Right renal cortex interstitium (tissue), 3 donors: ENCODE data around the gene MTARC1. TPM values are rescaled to one million over a fixed set of nuclear protein-coding genes. Genes with fewer than 3 reads are reported as not detected.

Experiments used
- DNase-seq, 3 donors: peaks; one replicate each; pipeline ENCODE4 v3.0.0-alpha.2; 2013; ENCODE audit warnings: low read depth in 3 of 3, low spot score in 2 of 3
- polyA plus RNA-seq, 3 donors: library from polyadenylated mRNA; unstranded; fragments of 120-200 nt; gene quantifications; one replicate each; pipeline ENCODE4 v1.2.1, GENCODE V29; 2013; ENCODE audit not compliant: insufficient read length in 3 of 3

MTARC1 gene
- polyA plus RNA-seq, 3 donors: 19.2 to 22.3 (median 20.8) TPM

DNA sequence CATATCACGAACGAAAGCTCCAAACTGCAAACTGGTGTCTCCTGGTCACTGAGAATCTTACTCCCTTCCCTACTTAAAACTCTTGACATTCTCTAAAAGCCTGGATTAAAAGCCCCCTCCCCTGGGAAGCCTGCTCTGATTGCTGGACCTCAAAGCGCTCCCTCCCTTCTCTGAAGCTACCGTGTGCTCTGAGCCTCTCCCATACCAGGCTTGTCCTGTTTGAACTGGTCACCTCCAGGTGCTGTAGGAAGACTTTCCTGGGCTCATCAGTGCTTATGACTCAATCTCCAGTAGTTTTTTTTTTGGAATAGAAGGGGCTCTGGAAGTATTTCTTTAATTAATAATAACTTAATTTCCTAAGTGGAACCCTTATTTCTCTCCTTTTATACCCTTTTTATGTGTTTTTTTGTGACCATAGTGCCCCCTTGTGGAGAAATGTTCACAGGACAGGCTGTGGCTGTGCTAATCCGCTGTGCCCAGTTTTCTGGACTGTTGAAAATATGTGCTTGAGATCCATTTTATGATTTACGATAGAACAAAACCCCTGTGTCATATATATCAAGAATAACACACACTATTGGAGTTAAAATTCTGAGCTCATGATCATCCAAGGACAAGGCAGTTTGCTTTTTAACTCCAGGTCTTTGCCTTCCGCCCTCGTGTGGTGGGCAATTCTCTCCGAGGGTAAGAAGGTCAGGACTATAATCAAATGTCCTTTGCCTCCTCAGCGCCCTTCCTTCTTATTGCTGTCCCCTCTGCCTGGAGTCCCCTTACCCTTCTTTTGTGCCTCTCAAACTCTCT, 16.9 kb downstream of the MTARC1 start:
- no peak for DNase-seq

DNA sequence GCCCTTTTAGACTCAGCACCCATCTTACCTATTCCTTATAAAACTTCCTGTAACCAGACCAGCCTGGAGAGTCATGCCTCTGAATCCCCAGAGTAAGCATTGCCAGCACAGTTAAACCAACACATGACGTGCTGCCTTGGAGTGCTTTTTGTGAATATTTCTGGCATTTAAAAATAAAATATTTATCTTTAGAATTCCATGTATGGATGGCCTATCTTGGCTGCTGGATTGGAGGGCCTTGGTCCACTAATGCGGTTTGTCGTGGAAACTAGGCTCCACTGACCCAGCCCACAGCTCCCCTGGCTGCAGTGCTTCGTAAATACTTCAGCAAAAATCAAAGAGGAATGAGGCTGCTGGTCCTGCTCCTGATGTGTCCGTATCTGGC, 17.5 kb downstream of the MTARC1 start:
- DNase-seq: no peak

DNA sequence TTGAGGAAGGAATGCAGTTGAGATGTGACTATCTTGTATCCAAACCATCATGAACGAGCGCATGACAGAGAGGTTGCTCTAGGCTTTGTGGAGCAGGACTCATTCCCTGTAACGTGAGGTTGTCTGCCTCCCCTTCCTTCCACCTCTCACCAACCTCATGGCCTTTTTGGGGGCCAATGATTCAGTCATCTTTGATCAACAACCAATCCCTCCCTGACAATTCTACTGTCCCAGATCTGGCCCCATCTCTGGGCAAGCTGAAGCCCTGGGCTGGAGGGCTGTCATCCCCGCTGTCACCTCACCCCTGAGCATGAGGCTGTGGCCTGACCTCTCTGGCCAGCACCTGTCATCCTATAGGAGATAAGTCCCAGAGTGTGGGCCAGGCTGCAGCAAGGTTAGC, 19.7 kb downstream of the MTARC1 start:
- DNase-seq: no peak

DNA sequence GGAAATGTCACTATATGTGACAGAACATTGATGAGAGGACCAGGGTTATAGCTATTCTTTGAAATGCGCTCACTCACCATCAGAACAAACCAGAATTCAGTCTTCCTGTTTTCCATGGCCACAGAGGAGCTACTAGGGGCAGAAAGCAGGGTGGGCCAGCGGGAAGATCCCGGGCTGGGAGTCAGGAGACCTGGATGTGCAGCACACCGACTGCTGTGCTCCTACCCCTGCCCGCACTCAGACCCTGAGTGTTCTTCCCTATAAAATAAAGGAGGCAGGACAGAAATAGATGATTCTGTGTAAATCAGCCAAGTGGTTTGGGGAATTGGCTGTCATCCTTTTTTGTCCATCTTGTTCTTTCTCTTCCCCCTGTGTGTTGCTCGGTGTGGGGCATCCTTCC, 21.0 kb downstream of the MTARC1 start:
- DNase-seq: no peak

DNA sequence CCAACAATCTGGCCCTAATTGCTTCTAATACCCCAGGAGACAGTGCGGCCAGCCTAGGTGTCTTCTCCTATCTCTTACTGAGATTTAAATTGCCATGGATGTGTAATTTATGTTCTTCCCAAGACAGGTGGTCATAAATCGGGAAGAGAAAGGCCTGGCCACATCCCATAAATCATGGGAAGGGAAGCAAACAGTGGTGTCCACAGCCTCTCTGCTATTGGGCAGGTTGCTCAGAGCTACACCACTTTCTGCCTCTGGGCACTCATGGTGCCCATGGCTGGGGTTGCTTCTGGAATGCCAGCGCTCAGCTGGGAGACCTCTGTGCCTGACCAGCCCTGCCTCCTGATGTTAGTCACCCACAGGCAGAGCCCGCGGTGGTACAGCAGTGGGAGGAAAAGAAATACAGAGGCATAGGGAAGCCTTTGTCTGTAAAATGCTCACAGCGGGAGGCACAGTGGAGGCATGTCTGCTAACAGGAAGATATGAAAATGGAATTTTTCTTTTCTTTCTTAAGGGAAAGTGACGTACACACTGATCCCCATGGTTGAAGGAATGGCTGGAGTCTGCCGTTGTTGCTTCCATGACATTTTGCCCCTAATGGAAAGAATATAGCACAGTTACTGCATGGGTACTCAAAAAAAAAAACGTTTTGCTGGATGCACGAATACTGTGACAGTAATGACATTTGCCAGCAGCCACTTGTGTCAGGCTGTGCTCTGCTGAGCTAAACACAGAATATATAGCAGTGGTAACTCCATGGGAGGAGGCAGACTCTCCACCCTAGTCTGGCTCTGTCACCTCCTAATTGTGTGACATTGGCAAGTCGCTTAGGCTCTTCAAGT, 21.9 kb downstream of the MTARC1 start:
- DNase-seq: peak in 1 of 3 donors; percentile 53

DNA sequence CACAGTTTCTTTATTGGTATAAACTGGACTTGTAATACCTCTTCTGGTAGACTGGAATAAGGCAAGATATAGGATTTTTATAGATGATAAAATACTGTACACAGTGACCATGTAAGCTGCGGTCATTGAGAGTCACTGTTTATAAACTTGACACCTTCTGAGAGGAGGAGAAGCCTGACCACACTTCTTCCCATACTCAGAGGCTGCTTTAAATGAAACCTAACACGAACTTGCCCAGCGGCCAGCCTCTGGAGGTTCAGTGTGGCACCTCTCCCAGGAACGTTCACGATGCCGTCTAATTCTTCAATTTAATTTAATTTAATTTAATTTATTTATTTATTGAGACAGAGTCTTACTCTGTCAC, 22.5 kb downstream of the MTARC1 start:
- no peak for DNase-seq

DNA sequence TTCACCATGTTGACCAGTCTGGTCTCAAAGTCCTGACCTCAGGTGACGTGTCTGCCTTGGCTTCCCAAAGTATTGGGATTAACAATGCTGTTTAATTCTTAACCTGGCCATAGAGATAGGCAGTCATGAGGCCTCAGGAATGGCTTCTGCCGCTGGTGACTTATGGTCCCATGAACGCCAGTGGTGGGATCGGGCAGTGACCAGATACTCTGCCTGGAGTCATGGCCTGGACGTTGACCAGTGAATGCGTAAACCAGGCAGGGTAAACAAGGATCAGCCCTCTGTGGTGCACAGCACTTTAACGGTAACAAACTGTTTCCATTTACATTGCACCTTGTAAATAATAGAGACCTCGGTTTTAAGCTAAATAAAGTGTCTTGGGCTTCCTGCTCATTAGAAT, 23.0 kb downstream of the MTARC1 start:
- DNase-seq: no peak

DNA sequence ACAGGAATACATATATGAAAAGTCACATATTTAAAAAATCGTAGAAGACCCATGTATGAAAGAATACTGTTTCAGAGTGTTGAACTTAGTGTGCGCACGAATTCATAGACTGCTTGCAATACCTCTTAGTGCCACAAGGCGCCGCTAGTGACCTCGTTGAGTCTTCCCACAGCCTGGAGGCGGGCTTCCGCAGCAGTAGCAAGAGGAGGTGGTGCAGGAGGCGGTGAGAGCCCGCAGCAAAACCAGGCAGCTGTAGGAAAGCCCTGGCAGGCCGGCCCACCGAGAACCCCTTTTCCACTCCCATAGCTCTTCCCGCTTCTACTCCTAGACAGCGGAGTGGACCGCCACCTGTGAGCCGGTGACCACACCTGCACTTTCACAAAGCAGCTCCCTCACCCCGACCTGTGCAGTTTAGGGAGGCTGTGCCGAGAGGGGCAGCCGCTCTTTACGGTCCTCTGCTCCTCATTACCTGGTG, 23.5 kb downstream of the MTARC1 start:
- peak in 1 of 3 donors; percentile 63 for DNase-seq

DNA sequence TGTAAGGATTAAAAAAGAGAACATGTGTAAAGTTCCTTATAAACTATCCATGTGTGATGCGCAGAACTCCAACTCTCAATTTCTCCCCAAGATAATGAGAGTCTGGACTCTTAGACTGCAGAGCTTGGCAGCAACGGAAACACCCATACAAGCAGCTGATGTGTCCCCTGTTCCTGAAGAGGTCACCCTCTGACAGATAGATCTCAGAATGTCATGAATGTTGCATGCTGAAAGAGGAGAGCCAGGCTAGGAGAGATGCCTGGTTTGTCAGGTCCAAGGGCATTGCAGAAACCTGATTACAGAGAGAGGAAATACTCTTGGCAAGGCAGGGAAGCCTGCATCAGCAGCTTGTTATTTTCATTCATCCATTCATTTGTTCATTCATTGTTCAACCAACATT, 24.2 kb downstream of the MTARC1 start:
- no peak for DNase-seq

DNA sequence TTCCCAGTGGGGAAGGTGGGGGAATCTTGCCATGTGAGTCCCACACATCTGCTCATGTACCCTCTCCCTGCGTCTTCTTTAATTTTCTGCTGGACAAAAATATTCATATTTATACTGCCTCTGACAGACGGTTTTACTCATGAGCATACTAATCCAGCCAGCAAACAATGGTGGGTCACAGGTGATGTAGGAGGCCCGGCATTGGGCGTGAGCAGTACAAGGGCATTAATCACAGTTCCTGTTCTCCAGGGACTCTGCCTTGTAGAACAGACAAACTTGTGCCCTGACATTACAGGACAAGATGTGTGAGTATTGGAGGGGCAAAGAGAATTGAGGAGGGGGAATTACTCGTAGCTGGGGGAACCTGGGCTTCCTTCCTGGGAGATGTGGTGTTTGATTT, 25.0 kb downstream of the MTARC1 start:
- DNase-seq: no peak

DNA sequence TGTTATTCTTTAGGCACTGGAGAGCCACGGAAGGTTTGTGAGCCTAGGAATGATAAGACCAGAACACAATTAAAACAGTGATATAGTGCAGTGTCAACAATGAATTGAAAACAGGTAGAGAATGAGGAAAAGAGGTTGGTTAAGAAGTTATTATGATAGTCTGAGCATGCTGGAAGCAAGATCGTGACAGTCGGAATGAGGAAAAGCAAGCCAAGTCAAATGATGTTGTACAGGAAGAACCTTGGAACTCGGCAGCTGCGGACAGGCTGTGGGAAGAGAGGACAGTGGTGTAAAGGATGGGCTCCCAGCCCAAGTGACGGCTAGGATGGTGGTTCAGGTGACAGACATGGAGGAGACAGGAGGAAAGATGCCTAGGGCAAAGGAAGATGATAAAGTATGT, 25.6 kb downstream of the MTARC1 start:
- DNase-seq: no peak

DNA sequence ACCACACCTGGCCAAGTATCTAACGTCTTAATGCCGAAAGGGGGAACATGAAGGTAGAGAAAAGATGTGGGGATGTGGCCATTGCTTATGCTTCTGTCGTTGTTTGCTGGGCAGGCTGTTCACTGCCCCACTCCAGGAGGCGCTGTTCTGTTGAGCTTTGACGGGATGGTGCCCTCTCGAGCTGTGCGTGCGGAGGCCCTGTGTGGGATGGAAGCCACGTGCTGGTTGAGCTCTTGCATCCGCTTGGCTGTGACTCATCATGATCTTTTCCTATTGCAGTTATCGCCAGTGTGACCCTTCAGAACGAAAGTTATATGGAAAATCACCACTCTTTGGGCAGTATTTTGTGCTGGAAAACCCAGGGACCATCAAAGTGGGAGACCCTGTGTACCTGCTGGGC, 26.3 kb downstream of the MTARC1 start:
- no peak for DNase-seq

DNA sequence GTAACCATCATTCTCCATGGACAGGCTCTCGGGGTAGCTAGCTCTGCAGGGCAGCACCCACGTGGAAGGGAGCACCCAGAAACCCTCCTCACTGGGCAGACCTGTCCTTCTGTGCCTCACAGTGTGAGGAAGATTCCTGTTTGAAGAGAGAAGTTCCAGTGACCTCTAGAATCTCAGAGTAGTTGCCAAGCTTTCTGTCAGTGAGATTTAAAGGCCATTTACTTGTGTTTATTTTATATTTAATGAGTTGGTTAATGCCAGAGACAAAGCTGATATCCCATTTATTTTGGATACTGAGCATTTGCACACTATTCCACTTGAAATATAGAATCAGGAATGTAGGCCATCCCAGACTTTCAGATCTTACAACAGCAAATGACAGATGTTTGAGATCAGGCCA, 28.7 kb downstream of the MTARC1 start:
- no peak for DNase-seq

DNA sequence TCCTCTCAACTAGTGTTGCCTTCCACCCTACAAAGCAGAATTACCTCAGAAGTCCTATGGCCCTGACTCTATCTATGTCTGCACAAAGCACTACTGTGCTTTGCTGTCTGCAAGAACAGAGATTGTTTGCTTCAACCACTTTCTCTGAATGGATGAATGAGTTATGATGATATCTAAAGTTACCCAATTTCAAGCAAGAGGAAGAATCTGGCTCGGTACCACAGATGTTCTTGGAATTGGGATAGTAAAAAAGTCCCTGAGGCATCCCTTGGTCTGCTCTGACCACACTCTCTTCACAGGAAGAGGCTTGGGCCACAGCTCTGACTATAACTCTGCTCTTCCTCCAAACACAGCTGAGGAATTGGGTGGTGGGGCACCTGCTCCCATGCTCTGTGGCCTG, 31.2 kb downstream of the MTARC1 start:
- no peak for DNase-seq

DNA sequence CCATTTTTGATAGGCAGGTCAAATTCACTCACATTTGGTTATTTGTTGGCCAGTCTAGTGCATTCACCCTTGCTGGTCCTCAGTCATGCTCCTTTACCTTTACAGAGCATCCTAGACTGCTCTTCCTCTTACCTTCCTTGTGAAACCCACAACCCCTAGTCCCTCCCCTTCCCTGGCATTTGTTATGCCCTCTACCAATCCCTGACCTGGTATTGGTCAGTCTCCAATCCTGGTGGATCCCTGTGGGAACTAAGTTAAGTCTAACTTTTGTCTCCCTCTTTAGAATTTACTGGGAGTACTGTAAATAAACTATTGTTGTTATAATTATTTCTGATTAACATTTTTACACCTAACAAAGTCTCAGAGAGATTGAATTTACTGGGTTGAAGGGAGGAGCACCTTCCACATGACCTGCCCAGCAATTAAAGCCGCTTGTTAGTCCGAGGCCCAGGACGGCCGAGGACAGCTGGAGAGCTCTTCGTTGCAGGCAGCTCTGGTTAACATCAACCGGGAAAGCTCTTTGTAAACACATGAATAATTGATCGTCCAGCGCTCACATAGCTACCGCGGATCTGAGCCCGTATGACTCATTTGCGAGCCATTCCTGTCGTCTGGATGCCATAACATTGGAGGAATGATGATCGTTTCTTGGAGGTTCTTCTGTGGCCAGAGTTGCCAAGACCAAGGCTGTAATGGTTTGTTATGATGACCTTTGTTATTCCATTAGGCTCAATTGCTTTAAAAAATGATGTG, 31.9 kb downstream of the MTARC1 start:
- DNase-seq: peak in 1 of 3 donors; percentile 29

DNA sequence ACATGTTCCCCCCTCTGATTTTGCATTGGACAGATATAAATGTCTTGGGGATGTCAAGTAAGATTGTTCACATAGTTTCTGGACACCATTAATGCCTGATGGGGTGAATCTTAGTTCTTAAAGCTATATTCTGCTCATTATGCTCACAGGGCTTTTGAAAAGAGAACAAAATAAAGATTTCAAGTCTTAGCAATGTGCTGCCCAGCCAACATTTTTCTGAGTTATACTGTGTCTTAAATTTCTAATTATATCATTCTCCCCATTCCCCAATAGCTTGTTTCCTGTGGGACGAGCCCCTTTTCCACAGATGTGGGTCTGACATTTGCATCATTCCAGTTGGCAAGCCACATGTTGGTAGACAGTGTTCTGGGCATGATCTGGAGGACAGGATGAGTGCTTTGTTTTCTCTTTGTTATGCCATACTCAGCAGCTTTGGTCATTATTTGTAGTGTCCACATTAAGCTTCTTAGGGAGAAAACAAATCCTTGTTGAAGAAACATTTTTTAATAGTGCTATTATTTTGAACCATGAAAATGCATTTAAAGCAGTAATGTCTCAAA, 32.8 kb downstream of the MTARC1 start:
- no peak for DNase-seq

DNA sequence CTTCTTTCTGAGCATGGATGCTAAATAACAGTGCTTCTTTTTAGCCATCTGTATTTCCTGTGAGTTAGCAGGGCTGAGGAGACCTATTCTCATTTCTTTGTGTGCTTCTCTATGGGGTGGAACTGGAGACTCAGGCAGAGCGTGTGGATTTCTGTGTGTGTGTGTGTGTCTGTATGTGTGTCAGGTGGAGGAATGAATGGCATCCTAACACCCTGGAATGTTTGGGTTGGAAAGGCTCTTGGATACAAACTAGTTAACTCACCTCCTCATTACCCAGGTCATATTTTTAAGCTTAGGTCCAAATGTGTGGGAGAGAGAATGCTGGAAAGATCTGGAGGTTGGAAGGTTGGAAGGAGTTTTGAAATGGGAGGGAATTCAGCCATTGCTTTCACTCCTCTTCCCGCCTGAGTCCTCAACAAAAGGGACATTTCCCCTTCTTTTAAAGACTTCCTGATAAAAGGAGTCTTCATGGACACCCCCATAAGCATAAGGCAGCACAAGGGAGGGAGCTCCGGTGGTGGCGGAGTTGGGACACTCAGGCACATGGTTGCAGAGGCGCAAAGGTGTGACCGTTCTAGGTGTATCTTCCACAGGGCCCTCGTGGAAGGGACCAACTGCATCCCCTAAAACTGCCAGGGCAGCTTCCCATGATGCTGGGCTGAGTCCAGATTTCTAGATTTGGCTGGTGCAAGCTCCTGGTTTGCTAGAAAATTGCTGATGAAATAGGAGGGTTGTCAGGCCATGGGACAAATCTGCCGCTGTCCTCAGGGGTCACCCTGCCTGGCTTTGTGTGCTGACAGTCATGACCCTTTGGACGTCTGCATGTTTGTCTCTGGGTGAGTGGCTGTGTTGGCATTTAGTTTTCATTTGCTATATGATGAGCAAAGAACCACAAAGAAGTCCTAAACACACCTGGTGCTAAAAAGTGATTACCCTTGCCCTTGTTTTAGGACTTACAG, 37.6 kb downstream of the MTARC1 start:
- no peak for DNase-seq

DNA sequence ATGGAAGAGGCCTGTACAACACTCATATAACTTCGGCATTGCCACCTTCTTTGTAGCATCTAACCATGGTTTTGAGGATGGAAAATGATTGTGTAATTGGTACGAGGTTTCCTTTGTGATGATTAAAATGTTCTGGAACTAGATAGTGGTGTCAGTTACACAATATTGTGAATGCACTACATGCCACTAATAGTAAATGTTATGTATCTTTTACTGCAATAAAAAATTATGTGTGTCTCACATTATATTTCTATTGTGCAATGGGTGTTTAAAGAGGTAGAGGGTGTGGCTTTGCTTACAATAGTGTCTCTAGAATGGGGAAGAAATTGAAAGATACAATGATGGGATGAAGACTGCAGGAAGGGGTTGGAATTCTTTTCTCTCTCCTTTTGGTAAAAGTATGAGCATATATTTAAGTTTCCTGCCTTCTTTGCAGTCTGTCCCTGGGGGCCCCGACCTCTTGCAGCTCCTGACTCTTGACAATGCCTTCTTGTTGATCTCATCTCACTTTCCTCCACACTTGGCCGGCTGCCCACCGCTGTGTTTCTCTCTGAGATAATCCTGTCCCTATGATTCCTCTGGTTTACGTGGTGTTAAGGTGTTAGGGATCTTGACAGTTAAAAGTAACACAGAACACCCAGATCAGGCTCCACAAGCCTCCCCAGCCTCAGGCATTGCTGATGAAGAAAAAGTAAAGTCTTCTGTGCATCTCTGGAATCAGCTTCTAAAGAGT, 39.3 kb downstream of the MTARC1 start:
- no peak for DNase-seq

DNA sequence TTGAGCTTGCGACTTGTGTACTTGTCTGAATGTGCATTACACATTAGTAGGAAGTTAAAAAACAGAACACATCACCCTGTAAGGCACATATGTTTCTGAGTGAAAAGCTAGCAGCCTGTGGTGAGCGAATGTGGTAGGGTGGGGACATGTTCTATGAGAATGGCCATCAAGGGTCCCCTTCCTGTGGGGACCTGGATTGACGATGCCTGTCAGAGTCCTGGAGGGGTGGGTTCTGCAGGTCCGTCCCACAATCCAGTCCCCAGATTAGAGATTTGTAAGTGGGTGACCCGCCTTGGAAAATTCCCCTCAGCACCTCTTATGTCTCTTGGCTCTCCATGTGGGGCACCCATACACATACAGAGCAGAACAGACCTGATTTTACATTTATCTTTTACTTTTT, 40.0 kb downstream of the MTARC1 start:
- no peak for DNase-seq
